ENCODE measurements around the gene CLDN9. TPM values are rescaled to one million over a fixed set of nuclear protein-coding genes. Genes with fewer than 3 reads are reported as not detected.

CLDN9 gene
- total and polyA plus RNA-seq, 9 of the 15 experiments (the other 6 are each of a cell fraction or from before 2014, with no cell fraction given), result 0.12 to 0.44 (median 0.22) TPM; not detected in 4

GRCh38 chr16:3015865-3016521 lies 3.3 kb downstream of the CLDN9 start (continued):
- TF ChIP-seq ZNF274 (IDR thresholded peaks at IDR 0.05; ENCODE audit: borderline replicate concordance, low read depth, low read length) (no peak), ZNF280B (CRISPR knock-in tag; IDR thresholded peaks at IDR 0.05) (no peak), ZNF75A (CRISPR knock-in tag; IDR thresholded peaks at IDR 0.05) (no peak), CBX5 (IDR thresholded peaks at IDR 0.05; ENCODE audit: borderline replicate concordance, low read depth) (no peak), MLX (CRISPR knock-in tag; conservative IDR thresholded peaks at IDR 0.05) (no peak), TFE3 (CRISPR knock-in tag; IDR thresholded peaks at IDR 0.05) (no peak), CBFA2T2 (conservative IDR thresholded peaks at IDR 0.05) (no peak), RBM17 (IDR thresholded peaks at IDR 0.05; ENCODE audit: borderline replicate concordance, low read depth, low read length) (no peak), ZBTB8A (IDR thresholded peaks at IDR 0.05; ENCODE audit: partially characterized antibody) (no peak), CBX2 (IDR thresholded peaks at IDR 0.05; ENCODE audit: insufficient read depth, low read length, poor library complexity, severe bottlenecking) (no peak), FOXK2 (conservative IDR thresholded peaks at IDR 0.05 in 1 of 2, IDR thresholded peaks at IDR 0.05 in 1 of 2; ENCODE audit: low read depth in 2 of 2) (0 out of 4 replicates have a peak, but pooled peaks of 1 of the 2 experiments have one; percentile 20), FOSL1 (tag; conservative IDR thresholded peaks at IDR 0.05) (no peak), LCOR (CRISPR knock-in tag; IDR thresholded peaks at IDR 0.05) (no peak), BMI1 (IDR thresholded peaks at IDR 0.05; ENCODE audit: low read length) (no peak)
- TF ChIP-seq, protein P1, sequence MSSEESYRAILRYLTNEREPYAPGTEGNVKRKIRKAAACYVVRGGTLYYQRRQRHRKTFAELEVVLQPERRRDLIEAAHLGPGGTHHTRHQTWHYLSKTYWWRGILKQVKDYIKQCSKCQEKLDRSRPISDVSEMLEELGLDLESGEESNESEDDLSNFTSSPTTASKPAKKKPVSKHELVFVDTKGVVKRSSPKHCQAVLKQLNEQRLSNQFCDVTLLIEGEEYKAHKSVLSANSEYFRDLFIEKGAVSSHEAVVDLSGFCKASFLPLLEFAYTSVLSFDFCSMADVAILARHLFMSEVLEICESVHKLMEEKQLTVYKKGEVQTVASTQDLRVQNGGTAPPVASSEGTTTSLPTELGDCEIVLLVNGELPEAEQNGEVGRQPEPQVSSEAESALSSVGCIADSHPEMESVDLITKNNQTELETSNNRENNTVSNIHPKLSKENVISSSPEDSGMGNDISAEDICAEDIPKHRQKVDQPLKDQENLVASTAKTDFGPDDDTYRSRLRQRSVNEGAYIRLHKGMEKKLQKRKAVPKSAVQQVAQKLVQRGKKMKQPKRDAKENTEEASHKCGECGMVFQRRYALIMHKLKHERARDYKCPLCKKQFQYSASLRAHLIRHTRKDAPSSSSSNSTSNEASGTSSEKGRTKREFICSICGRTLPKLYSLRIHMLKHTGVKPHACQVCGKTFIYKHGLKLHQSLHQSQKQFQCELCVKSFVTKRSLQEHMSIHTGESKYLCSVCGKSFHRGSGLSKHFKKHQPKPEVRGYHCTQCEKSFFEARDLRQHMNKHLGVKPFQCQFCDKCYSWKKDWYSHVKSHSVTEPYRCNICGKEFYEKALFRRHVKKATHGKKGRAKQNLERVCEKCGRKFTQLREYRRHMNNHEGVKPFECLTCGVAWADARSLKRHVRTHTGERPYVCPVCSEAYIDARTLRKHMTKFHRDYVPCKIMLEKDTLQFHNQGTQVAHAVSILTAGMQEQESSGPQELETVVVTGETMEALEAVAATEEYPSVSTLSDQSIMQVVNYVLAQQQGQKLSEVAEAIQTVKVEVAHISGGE (CRISPR knock-in tag; IDR thresholded peaks at IDR 0.05), result no peak
- TF ChIP-seq, protein P2, sequence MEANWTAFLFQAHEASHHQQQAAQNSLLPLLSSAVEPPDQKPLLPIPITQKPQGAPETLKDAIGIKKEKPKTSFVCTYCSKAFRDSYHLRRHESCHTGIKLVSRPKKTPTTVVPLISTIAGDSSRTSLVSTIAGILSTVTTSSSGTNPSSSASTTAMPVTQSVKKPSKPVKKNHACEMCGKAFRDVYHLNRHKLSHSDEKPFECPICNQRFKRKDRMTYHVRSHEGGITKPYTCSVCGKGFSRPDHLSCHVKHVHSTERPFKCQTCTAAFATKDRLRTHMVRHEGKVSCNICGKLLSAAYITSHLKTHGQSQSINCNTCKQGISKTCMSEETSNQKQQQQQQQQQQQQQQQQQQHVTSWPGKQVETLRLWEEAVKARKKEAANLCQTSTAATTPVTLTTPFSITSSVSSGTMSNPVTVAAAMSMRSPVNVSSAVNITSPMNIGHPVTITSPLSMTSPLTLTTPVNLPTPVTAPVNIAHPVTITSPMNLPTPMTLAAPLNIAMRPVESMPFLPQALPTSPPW (CRISPR knock-in tag; IDR thresholded peaks at IDR 0.05), result no peak
